GM21528 (cell line): ENCODE data around the gene SUSD1.

Experiments
- ATAC-seq: cut with Tn5 transposase; IDR thresholded peaks from one replicate; pipeline ENCODE4 v1.9.1; 2021; ENCODE audit warnings: mild to moderate bottlenecking, moderate library complexity; ENCODE audit not compliant: unreplicated experiment, low FRiP score

Gene SUSD1

DNA sequence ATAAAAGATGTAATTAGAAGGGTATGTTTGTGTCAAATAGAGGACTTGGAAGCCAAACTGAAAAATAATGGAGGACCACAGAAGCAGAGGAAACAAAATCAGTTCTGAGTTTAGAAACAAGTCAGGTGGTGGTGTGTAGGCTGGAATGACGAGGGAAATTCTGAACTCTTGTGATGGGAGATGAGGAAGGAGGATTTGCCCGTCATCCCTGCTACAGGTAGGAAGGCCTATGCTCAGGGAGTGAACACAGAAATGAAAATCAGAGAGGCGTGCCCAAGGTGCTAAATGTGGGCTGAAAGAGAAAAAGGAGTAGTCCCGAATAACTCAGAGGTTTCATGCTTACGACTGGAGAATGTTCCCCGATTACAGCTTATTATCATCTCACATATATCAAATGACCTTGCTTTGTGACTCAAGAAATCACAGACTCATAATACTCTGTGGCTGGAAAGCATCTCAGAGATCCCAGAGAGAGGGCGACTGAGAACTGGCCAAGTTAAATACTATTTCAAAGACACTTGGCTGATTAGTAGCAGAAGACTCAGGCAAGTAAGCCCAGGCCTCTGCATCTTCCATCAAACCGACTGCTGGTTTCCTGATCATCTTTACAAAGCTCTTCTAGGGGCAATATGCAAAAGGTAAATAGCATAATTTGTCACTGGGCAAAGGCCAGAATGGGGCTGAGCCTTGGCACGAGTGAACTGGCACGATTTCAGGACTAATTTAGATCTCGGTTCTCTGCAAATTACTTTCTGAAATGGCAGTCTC, 126.0 kb downstream of the SUSD1 start:
- ATAC-seq = no peak

DNA sequence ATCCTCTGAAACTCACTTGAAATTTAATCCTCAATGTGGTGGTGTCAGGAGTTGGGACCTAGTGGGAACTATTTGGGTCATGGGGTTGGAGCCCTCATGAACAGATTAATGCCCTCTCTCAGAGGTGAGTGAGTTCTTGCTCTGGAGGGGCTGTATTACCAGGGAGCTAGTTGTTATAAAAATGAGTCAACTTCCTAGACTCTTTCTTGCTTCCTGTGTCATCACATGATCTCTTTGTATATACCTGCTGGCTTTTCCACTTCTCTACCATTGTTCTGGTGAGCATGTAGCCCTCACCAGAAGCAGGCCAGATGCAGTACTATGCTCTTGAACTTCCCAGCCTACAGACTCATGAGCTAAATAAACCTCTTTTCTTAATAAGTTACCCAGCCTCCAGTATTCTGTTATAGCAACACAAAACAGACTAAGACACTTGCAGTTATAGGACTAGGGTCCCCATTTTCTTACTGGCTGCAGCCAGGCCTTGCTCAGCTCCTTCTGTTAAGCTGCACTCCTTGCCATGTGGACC, 127.5 kb downstream of the SUSD1 start:
- ATAC-seq = no peak

DNA sequence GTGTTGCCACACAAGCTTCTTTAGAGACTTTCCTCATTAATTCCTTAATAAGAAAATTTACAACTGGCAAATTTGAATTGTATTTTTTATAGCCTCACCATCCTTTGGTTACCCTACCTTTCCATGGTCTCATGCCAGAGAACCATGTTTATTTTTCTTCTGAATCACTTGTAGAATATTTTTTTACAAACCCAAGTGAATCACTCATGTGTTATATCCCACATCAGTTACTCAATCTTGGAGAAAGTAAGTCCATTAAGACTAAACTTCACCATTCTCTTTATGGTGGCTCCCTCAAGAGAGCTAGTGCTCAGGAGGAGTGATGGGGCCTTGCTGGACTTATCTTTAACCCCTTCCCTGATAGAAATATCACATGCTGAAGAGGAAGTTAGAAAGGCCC, 128.9 kb downstream of the SUSD1 start:
- no peak for ATAC-seq

DNA sequence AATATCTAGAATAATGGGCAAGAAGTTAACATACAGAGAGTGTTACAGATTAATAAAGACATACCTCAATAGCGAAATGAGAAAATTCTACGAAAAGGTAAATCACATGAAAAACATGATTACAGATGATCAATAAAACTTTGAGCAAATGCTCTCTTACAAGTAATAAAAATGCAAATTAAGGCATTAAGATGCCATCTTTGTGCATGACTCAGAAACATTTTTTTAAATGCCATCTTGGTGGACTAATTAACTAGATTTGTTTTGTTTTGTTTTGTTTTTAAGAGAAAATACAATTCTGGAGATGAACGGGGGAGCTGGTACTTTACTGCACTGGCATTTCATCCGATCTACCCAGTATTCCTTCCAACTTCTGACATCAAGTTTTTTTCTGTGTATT, 130.2 kb downstream of the SUSD1 start:
- ATAC-seq = no peak

DNA sequence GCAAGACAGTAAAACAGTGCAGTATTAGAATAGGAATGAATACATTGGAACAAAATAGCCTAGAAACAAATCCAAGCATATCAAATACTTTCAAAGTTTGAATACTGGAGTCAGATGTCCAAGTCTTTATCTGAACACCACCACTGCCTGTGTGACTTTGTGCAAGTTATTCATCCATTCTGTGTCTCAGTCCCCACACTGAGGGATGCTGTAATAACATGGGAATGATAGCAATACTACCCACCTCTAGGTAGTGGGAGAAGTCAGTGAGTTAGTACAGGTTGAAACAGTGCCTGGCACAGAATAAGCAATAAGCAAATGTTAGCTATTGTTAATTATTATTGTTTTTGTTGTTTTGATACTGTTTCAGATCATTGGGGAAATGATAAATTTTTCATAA, 130.9 kb downstream of the SUSD1 start:
- ATAC-seq = no peak

DNA sequence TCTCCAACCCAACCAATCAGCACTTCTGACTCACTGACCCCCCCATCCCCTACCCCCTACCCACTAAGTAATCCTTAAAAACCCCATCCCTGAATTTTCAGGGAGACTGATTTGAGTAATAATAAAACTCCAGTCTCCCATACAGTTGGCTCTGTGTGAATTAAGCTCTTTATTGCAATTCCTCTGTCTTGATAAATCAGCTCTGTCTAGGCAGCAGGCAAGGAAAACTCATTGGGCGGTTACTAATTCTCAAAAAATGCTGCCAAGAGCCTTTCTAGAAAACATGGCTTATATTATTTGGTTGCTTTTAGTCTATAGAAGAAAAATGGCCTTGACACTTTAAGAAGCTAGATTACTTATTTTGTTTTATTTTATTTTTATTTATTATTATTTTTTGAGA, 131.7 kb downstream of the SUSD1 start:
- no peak for ATAC-seq

DNA sequence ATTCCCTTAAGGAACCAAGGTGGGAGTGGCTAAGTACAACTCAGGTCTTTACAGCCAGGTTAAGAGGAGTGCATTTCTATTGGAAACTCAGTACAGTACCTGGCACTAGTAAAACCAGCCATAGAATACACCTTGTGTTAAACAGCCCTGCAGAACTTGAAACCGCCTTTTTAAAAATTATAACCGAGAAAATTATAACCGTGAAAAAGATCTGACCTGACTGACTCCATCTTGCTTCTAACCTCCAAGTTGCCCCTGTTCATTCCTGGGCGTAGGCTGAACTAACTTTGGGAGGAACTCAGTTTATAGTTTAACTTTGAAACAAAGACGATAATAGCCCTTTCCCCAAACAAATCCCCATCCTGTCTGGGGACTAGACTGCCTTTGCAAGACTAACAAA, 132.3 kb downstream of the SUSD1 start:
- ATAC-seq = no peak

DNA sequence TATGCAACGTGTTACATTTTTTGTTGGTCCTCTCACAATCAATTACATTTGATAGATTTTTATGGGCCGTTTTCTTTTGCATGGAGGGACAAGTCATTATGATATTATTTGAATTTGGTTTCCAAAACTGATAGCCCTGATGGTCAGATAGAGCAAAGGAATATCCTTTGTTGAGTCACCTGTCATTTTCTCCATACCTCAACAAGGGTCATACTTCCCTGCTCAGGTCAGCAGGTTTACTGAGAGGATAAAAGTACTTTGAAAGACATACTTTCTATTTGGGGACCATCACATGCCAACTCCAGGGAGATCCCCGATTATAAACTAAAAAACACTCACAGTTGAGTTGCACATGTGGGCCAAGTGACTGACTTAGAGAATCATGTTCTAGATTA, 132.9 kb downstream of the SUSD1 start:
- ATAC-seq = no peak

DNA sequence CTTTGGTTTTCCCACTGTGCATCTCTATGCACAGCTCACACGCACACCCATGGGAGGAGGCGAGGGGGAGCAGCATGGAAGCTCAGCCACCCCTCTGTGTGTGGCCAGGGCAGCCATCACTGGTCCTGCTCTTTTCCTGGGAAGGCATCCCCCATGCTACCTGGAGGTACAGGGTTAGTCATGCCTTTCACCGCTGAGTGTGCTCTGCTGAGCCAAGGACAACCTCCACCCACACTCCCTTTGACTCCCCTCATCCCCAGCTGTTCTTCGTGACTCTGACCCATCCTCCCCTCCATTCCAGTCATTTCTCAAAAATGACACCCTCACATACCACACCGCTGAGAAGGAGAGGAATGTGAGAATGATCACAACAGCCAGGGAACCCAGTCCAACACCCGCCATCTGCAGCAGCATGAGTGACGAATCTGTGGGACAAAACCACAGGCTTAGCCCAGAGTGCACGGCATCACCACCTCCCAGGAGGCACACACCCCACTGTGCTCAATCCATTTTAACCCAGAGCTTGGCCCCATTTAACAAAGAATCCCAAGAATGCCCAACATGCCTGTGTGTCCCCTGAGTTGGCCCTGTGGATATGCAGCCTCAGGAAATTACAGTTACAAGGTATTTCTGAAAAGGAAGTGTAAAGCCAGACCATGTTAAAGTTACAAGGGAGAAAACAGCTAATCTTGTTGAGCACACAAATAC, 133.4 kb downstream of the SUSD1 start:
- no peak for ATAC-seq

DNA sequence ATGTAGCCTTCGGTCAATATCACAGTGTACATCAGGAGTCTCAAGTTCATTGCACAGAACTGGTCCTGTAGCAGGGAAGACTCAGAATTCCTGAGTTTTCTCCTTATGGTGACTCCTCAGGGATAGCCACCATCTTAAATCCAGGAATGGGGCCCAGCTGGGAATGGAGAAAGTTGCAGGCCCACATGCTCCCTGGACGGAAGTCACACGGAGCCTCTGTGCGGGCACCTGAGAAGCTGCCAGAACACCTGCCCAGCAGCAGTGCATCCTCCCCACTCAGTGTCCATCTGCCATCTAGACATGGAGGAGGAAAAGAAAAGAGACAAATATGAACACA, 133.9 kb downstream of the SUSD1 start:
- ATAC-seq = no peak

DNA sequence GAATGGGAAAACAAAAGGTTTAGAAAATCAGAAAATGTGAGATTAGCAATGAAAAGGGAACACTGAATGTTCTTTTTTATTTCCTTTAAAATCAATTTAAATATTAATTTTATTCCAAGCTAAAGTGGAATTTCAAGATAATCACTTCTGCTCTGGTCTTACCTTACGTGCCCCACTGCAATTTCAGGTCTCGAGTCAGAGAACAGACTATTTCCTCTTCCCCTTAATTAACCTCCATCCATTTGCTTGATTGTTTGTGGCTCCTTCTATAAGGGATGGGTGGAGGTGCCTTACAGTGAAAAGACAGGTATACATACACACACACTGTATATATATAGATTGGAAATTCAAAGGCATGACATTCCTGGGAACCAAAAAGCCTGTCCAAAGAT, 137.1 kb downstream of the SUSD1 start:
- no peak for ATAC-seq

DNA sequence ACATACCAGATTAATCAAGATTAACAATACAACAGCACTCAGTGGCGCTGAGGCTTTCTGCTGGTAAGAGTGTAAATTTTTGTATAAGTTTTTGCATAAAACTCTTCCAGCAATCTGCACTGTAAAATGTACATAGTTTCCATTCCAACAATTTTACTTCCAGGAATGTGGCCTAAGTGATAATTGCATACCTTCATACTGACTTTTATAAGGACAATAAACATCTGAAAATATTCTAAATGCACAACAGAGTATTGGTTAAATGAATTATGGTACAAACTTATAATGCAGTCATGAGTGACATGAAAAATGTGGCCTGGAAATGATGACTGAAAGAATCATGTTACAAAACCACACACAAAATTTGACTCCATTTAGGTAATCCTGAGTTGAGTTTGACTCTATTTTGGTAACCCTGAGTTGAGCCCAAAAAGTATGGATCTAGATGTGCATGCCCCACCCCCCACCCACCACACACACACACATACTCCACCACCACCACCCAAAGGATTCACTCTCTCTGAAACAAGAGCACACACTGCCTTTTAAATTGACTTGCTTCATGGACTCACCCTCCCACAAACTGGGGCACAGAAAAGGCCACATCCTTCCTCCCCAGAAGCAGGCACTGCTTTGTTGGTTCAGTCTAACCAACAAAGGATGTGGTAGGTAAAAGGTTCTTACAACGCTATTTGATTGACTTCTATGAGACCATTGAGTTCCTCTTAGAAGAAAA, 137.6 kb downstream of the SUSD1 start:
- ATAC-seq = peak; percentile 46

DNA sequence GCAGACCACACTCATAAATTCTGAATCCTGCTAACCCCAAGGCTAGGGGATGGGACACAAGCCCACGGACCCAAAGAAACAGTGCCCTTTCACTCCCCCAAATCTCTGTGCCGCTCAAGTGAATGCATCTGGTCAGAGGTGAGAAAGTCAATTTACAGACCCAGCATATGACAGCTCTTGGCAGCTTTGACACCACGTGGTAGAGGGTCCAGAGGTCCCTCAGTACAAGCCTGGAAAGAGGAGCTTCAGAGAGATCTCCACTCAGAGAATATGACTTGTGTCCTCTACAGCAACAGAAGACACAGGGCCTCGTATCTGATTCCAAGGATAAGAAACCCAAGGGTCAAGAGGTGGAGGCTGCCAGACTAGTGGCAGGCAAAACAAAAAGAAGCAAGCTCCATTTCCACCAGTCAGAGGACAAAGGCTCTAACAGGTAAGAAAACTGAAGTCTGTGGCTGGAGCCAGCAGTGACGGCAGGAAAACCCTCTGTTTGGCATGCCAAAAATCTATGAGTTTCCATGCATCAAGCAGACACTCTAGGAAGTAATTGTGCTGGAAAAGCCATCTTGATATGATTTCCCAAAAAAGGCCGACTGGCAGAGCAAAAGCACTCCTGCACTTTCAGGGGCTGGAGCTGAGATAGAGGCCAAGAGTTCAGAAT, 139.8 kb downstream of the SUSD1 start:
- no peak for ATAC-seq

DNA sequence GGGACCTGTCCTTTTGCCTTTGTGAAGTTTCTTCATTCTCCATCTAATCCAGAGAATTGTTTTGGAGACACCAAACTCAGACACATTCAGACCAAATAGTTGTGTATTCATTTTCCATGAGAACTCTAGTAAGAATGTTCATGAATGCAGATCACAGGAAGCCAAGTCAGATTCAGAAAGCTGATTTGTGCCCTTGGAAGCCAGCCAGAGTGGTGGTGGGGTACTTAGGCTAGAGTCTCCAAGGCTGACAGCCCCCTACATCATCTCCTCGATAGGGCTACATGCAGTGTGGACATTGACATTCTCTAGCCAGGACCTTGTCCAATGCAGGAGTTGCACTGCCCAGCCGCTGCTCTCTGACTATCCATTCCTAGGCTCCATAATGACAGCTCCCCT, 140.9 kb downstream of the SUSD1 start:
- no peak for ATAC-seq

DNA sequence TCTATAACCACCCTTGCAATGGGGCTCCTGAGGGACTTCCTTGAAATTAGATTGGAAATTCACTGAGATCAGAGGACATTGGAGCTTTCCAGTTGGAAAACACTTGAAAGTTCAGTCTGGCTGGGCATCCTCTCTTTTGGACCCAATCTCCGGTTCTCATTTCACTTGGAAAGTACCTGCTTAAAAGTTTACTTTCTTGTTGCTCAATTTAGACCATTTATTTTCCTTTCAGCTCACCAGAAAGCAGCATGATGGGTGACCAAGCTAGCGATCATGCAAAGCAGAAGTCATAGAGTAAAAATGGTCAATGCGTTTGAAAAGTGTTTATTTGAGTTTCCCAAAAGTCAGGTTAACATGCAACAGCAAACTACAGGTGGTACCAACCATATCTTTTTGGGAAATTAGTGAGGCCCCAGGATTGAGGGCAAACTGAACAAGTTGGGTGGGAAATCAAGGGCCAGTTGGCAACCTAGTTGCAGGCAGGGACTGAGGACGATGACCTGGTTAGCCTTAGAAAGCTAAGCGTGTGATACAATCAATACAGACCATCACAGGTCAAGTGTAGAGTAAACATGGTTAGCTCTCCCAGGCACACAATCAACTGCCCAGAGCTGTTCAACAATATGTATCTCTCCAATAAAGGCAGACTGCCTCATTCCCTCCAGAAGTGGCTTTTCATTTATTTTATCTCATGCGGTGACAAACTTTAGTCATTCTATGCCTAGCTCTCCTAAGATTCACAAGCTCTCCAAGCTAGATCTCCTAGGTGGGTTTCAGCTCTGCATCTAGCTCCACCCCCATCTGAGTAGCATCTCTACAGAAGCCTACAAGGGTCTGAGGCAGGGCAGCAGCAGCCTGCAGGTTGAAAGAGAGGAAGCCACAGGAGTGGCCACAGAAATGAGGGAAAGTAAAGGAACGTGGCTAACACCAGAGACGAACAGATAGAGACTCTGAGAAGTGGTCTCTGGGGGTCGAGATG, 141.6 kb downstream of the SUSD1 start:
- no peak for ATAC-seq

DNA sequence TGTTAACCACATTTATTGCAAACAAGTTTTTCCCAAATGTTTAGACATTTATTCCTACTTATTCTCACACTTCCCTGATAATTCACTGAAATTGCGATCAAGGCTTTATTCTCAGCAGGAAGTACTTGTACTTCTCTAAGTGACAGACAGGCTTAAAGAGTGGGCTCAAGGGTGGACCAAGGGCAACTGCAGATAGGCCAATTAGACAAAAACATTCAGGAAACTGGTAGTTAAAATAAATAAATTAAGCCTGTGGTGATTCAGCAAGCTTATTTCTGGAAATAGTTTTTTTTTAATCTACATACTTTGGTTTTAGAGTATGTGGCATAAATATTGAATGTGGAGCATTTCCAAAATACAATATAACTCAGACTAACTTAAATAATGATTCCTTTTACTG, 142.4 kb downstream of the SUSD1 start:
- no peak for ATAC-seq

DNA sequence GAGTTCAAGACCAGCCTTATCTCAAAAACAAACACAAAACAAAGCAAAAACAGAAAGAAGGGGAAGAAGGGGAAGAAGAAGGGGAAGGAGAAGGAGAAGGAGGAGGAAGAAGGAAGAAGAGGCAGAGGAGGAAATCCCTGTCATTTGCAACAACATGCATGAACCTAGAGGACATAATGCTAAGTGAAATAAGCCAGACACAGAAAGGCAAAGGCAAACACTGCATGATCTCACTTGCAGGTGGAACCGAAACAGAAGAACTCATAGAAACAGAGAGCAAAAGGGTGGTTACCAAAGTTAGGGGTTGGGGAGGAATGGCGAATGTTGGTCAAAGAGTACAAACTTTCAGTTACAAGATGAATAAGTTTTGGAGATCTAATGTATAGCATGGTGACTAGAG, 143.1 kb downstream of the SUSD1 start:
- ATAC-seq = peak; percentile 56

DNA sequence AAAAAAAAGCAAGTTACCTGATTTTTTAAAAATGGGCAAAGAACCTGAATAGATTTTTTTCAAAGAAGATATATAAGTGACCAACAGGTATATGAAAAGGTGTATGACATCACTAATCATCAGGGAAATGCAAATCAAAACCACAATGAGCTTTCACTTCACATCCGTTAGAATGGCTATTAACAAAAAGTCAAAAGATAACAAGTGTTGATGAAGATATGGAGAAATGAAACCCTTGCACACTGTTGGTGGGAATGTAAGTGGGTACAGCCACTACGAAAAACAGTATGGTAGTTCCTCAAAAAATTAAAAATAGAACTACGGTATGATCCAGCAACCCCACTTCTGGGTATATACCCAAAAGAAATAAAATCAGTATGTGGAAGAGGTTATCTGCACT, 143.7 kb downstream of the SUSD1 start:
- ATAC-seq = no peak

DNA sequence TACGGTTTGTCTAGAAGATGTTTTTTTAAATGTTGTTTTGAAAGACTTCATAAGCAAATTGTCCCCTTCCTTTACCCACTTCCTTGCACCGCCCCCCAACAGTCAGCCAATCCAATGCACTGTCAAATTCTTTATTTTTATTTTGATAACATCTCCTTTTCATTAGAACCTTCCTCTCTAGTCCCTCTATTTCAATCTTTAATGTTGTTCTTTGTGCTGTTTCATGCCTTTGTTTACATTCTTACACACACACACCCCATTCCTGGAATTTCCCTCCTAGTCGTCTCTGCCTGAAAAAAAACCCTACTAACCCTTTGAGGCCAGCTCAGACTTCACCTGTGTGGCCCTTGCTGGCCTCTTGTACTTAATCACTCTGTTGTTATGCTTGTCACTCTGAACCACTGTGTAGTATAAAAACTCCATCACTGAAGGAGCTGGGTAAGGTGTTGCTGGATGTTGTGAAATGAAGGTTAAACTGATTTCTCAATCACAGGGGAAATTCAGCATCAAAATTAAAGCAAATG, 145.1 kb downstream of the SUSD1 start:
- no peak for ATAC-seq
